A549 (cell line): ENCODE results near the gene AHI1. TPM values are rescaled to one million over a fixed set of nuclear protein-coding genes. Genes with fewer than 3 reads are reported as not detected.

Experiments used
- ATAC-seq, 2 experiments: fragments of 200-7000 bp in 1 of 2; fragments of >200 bp in 1 of 2; cut with Nextera tagmentation in 1 of 2; cut with Tn5 transposase in 1 of 2; 3 replicates each; pipeline versions ENCODE4 v1.8.0 to v1.9.1; 2018 to 2020; ENCODE audit warnings: mild to moderate bottlenecking in 1 of 2, moderate library complexity in 1 of 2
- CTCF ChIA-PET: fragments of 300-600 bp; sonication (Branson Sonifier 250); formaldehyde crosslinking; extraction: SDS; loops from one replicate; lab custom pipeline; 2021; ENCODE audit warnings: antibody characterized with exemption, inconsistent platforms; lab: Yijun Ruan, JAX
- POLR2A ChIA-PET: fragments of 350-600 bp; formaldehyde crosslinking; extraction: SDS; loops from one replicate; lab custom pipeline; 2021; ENCODE audit warnings: antibody characterized with exemption, inconsistent platforms; lab: Yijun Ruan, JAX
- DNase-seq, 2 experiments: peaks; one replicate each; pipeline versions ENCODE4 v3.0.0 to v3.0.0-alpha.2; 2011 to 2016; ENCODE audit warnings: low read depth in 1 of 2, low spot score in 1 of 2
- FAIRE-seq: peaks from 2 replicates; lab custom pipeline; 2011; peaks lifted over from hg19 to GRCh38; lab: Jason Lieb, UNC
- H3K27ac ChIP-seq, 2 experiments: fragments of >200 bp; sonication (Bioruptor Twin); formaldehyde crosslinking; 3 replicates each; pipeline ENCODE4 v1.5.1; 2016 to 2017
- H3K4me1 ChIP-seq: fragments of >200 bp; sonication (Bioruptor Twin); formaldehyde crosslinking; 3 replicates; pipeline ENCODE4 v1.6.1; 2016
- H3K4me2 ChIP-seq: fragments of >200 bp; sonication (Bioruptor Twin); formaldehyde crosslinking; 3 replicates; pipeline ENCODE4 v1.6.1; 2016
- H3K4me3 ChIP-seq: fragments of >200 bp; sonication (Bioruptor Twin); formaldehyde crosslinking; 3 replicates; pipeline ENCODE4 v1.5.1; 2016
- H3K9me3 ChIP-seq: fragments of >200 bp; sonication (Bioruptor Twin); formaldehyde crosslinking; 3 replicates; pipeline ENCODE4 v1.6.1; 2016
- BHLHE40 ChIP-seq: IDR thresholded peaks from 2 replicates; pipeline ENCODE4 v1.6.1; 2012; ENCODE audit warnings: low read depth, low read length, inconsistent platforms
- CEBPB ChIP-seq, 2 experiments: fragments of >200 bp in 1 of 2; sonication (Bioruptor Twin) in 1 of 2; formaldehyde crosslinking in 1 of 2; IDR thresholded peaks; 2 replicates each; pipeline ENCODE4 v1.6.1; 2012 to 2016
- CHD2 ChIP-seq: fragments of 150-350 bp; IDR thresholded peaks from 2 replicates; pipeline ENCODE4 v1.6.1; 2014; ENCODE audit warnings: low read length; ENCODE audit not compliant: partially characterized antibody
- EHMT2 ChIP-seq: fragments of 200-600 bp; sonication (generic); IDR thresholded peaks from 2 replicates; pipeline ENCODE4 v1.6.1; 2016; ENCODE audit warnings: antibody characterized with exemption, low read depth, mild to moderate bottlenecking, moderate library complexity
- FOSL2 ChIP-seq, 2 experiments: fragments of 450-650 bp in 1 of 2; fragments of >200 bp in 1 of 2; sonication (Bioruptor Twin) in 1 of 2; formaldehyde crosslinking; IDR thresholded peaks; 2 replicates each; pipeline versions ENCODE4 v1.5.0 to v1.6.1; 2016 to 2020; ENCODE audit warnings: mild to moderate bottlenecking in 1 of 2, moderate library complexity in 1 of 2
- FOXS1 ChIP-seq: fragments of 250-450 bp; sonication (Bioruptor Pico); IDR thresholded peaks from 2 replicates; pipeline ENCODE4 v1.5.0; 2020; ENCODE audit warnings: mild to moderate bottlenecking, moderate library complexity
- GATA3 ChIP-seq: IDR thresholded peaks from 2 replicates; pipeline ENCODE4 v1.6.1; 2012; ENCODE audit warnings: borderline replicate concordance
- HDAC2 ChIP-seq: fragments of 200-600 bp; sonication (generic); IDR thresholded peaks from 2 replicates; pipeline ENCODE4 v1.6.1; 2016
- HMGXB4 ChIP-seq: fragments of 250-450 bp; sonication (Bioruptor Pico); IDR thresholded peaks from 2 replicates; pipeline ENCODE4 v1.5.0; 2021; ENCODE audit warnings: mild to moderate bottlenecking, moderate library complexity, borderline replicate concordance
- HOXA7 ChIP-seq: fragments of 250-450 bp; sonication (Bioruptor Pico); IDR thresholded peaks from 2 replicates; pipeline ENCODE4 v1.5.0; 2020; ENCODE audit warnings: mild to moderate bottlenecking, moderate library complexity
- HOXB5 ChIP-seq: fragments of 250-450 bp; sonication (Bioruptor Pico); IDR thresholded peaks from 2 replicates; pipeline ENCODE4 v1.5.0; 2020; ENCODE audit warnings: mild to moderate bottlenecking, moderate library complexity
- JUNB ChIP-seq: fragments of >200 bp; sonication (Bioruptor Twin); formaldehyde crosslinking; IDR thresholded peaks from 2 replicates; pipeline ENCODE4 v1.6.1; 2016
- KDM5A ChIP-seq: fragments of 200-600 bp; sonication (generic); IDR thresholded peaks from 2 replicates; pipeline ENCODE4 v1.6.1; 2016; ENCODE audit warnings: antibody characterized with exemption, mild to moderate bottlenecking
- MAFK ChIP-seq: fragments of 450-650 bp; IDR thresholded peaks from 2 replicates; pipeline ENCODE4 v1.6.1; 2014; ENCODE audit not compliant: partially characterized antibody
- MAZ ChIP-seq: fragments of 150-350 bp; IDR thresholded peaks from 2 replicates; pipeline ENCODE4 v1.6.1; 2014; ENCODE audit warnings: antibody characterized with exemption, low read depth, low read length, borderline replicate concordance
- NPAS2 ChIP-seq: fragments of 250-450 bp; sonication (Bioruptor Pico); IDR thresholded peaks from 2 replicates; pipeline ENCODE4 v1.8.0; 2022; ENCODE audit warnings: mild to moderate bottlenecking, moderate library complexity, borderline replicate concordance
- POLR2A ChIP-seq: IDR thresholded peaks from 2 replicates; pipeline ENCODE4 v1.6.1; 2012; ENCODE audit warnings: mild to moderate bottlenecking, low read length
- POLR2AphosphoS2 ChIP-seq: conservative IDR thresholded peaks from 2 replicates; pipeline ENCODE4 v1.6.1; 2012; ENCODE audit warnings: low read length, improper control_type of control experiment, inconsistent platforms
- RARB ChIP-seq: fragments of 250-450 bp; sonication (Bioruptor Pico); IDR thresholded peaks from 2 replicates; pipeline ENCODE4 v1.8.0; 2021; ENCODE audit warnings: mild to moderate bottlenecking, moderate library complexity
- ZSCAN20 ChIP-seq: fragments of 250-450 bp; sonication (Bioruptor Pico); IDR thresholded peaks from 2 replicates; pipeline ENCODE4 v1.8.0; 2022; ENCODE audit warnings: mild to moderate bottlenecking, moderate library complexity
- WGBS: methylation state at CpG from one replicate; pipeline ENCODE4 v1.1.6; 2017; ENCODE audit errors: missing lambda C conversion rate; 5-methylcytosine and 5-hydroxymethylcytosine counted together
- polyA plus RNA-seq, 4 experiments: library from polyadenylated mRNA; depleted of rRNA in 3 of 4; stranded (reverse); fragments of >200 nt; fragmentation: RNase III in 1 of 4; extraction: RNeasy Plus Mini Kit Qiagen cat#74134 plus additional on column Dnase treatment in 1 of 4; gene quantifications; 2 replicates in 3 of 4; 3 replicates in 1 of 4; pipeline ENCODE4 v1.2.3, GENCODE V29; 2011 to 2017
- TF ChIP-seq, protein P1 (sequence below): fragments of >200 bp; sonication (Bioruptor Twin); formaldehyde crosslinking; IDR thresholded peaks from 2 replicates; pipeline ENCODE4 v1.6.1; 2016
- TF ChIP-seq, protein P2 (sequence below): IDR thresholded peaks from 2 replicates; pipeline ENCODE4 v1.6.1; 2012; ENCODE audit warnings: low read depth, borderline replicate concordance
- TF ChIP-seq, protein P3 (sequence below): fragments of >200 bp; sonication (Bioruptor Twin); formaldehyde crosslinking; IDR thresholded peaks from 3 replicates; pipeline ENCODE4 v1.5.1; 2016

The AHI1 gene
- polyA plus RNA-seq, 2 of the 4 experiments (the other 2 are of a cell fraction): 24.7 to 50.8 TPM

DNA sequence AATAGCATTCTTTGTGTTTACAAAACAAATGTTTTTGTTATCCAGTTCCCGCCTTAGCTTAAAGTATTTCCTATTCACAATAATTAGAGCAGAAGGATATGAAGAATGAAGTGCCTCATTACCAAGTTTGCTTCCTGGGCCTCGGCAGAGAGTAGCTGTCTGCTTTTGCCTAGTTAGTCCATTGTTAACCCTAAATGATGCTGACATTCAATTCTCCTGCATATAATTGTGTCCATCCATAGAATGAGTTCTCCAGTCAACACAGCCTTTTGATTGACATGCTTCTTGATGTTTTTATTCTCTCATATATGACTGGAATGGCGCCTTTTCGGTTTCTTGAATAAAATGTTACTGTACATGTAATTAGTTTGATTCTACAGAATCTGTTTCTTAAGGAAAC, 215.6 kb downstream of the AHI1 start:
- H3K4me2 ChIP-seq: no peak overlapping the region
- ATAC-seq (no peak), DNase-seq (no peak), FAIRE-seq (no peak)
- H3K4me3 ChIP-seq: no peak overlapping the region
- WGBS: 92% methylated on average over 4 of the region's 4 CpGs
- H3K9me3 ChIP-seq: no peaks in the 10 kb centered on the region
- no peak for TF ChIP-seq HMGXB4 (CRISPR knock-in tag)
- no peak for TF ChIP-seq JUNB
- no peak for TF ChIP-seq POLR2A
- ChIA-PET POLR2A (no interaction called here), CTCF (no interaction called here)
- H3K4me1 ChIP-seq: no peaks in the 10 kb centered on the region
- no peak overlapping the region for H3K27ac ChIP-seq

GRCh38 chr6:135281227-135281626, 216.3 kb downstream of the AHI1 start:
- TF ChIP-seq CHD2 (no peak), FOXS1 (no peak), POLR2AphosphoS2 (no peak), GATA3 (no peak), FOSL2 (IDR thresholded peaks at IDR 0.05) (no peak), FOSL2 (CRISPR knock-in tag; IDR thresholded peaks at IDR 0.05) (no peak), NPAS2 (CRISPR knock-in tag) (no peak), KDM5A (no peak), BHLHE40 (no peak)
- TF ChIP-seq, protein P1, sequence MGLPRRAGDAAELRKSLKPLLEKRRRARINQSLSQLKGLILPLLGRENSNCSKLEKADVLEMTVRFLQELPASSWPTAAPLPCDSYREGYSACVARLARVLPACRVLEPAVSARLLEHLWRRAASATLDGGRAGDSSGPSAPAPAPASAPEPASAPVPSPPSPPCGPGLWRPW: no peak
- TF ChIP-seq, protein P2, sequence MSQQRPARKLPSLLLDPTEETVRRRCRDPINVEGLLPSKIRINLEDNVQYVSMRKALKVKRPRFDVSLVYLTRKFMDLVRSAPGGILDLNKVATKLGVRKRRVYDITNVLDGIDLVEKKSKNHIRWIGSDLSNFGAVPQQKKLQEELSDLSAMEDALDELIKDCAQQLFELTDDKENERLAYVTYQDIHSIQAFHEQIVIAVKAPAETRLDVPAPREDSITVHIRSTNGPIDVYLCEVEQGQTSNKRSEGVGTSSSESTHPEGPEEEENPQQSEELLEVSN: no peak
- Histone ChIP-seq H3K4me1 (no peaks in the 10 kb centered on the region), H3K4me2 (no peak overlapping the region), H3K9me3 (no peaks in the 10 kb centered on the region), H3K27ac (no peak overlapping the region), H3K4me3 (no peak overlapping the region)
- DNase-seq (no peak), ATAC-seq (no peak), FAIRE-seq (no peak)
- ChIA-PET POLR2A (no interaction called here), CTCF (no interaction called here)
- 99% methylated on average over 2 of the region's 2 CpGs for WGBS

GRCh38 chr6:135280375-135281136, 217.0 kb downstream of the AHI1 start:
- ChIA-PET POLR2A (no interaction called here), CTCF (no interaction called here)
- 80% methylated on average over 6 of the region's 6 CpGs for WGBS
- Histone ChIP-seq H3K4me3 (no peak overlapping the region), H3K27ac (no peak overlapping the region), H3K9me3 (no peaks in the 10 kb centered on the region), H3K4me1 (no peaks in the 10 kb centered on the region), H3K4me2 (no peak overlapping the region)
- no peak for FAIRE-seq
- ATAC-seq: no peak
- no peak for DNase-seq
- no peak for TF ChIP-seq CEBPB (IDR thresholded peaks at IDR 0.05)
- TF ChIP-seq EHMT2: no peak
- TF ChIP-seq RARB (CRISPR knock-in tag): no peak
- no peak for TF ChIP-seq HMGXB4 (CRISPR knock-in tag)
- TF ChIP-seq, protein P3, sequence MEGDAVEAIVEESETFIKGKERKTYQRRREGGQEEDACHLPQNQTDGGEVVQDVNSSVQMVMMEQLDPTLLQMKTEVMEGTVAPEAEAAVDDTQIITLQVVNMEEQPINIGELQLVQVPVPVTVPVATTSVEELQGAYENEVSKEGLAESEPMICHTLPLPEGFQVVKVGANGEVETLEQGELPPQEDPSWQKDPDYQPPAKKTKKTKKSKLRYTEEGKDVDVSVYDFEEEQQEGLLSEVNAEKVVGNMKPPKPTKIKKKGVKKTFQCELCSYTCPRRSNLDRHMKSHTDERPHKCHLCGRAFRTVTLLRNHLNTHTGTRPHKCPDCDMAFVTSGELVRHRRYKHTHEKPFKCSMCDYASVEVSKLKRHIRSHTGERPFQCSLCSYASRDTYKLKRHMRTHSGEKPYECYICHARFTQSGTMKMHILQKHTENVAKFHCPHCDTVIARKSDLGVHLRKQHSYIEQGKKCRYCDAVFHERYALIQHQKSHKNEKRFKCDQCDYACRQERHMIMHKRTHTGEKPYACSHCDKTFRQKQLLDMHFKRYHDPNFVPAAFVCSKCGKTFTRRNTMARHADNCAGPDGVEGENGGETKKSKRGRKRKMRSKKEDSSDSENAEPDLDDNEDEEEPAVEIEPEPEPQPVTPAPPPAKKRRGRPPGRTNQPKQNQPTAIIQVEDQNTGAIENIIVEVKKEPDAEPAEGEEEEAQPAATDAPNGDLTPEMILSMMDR: no peak
- TF ChIP-seq CHD2: no peak
- TF ChIP-seq HOXB5: no peak
- no peak for TF ChIP-seq MAZ
- TF ChIP-seq ZSCAN20 (CRISPR knock-in tag): no peak
- TF ChIP-seq HOXA7: no peak
- TF ChIP-seq HDAC2: no peak
- no peak for TF ChIP-seq MAFK
